GM12891 (cell line): ENCODE measurements around the gene WDR43.

Experiments used
- DNase-seq: peaks from one replicate; pipeline ENCODE4 v3.0.0; 2011; ENCODE audit warnings: low spot score; ENCODE audit not compliant: insufficient read length
- FAIRE-seq: peaks from 2 replicates; lab custom pipeline; 2011; peaks lifted over from hg19 to GRCh38; lab: Jason Lieb, UNC
- PAX5 ChIP-seq: IDR thresholded peaks from 2 replicates; pipeline ENCODE4 v1.6.1; 2011; ENCODE audit warnings: low read length, moderate library complexity, mild to moderate bottlenecking; ENCODE audit not compliant: insufficient read depth, severe bottlenecking
- POLR2A ChIP-seq: IDR thresholded peaks from 2 replicates; pipeline ENCODE4 v1.6.1; 2011; ENCODE audit warnings: low read depth, low read length, control low read depth
- POLR2AphosphoS5 ChIP-seq: IDR thresholded peaks from 2 replicates; pipeline ENCODE4 v1.6.1; 2011; ENCODE audit warnings: low read depth, low read length, control low read depth
- POU2F2 ChIP-seq: IDR thresholded peaks from 2 replicates; pipeline ENCODE4 v1.6.1; 2011; ENCODE audit warnings: low read depth, mild to moderate bottlenecking, control low read depth, low read length, moderate library complexity
- SPI1 ChIP-seq: IDR thresholded peaks from 2 replicates; pipeline ENCODE4 v1.6.1; 2011; ENCODE audit warnings: low read depth, low read length, control low read depth
- TAF1 ChIP-seq: IDR thresholded peaks from 2 replicates; pipeline ENCODE4 v1.6.1; 2011; ENCODE audit warnings: low read depth, low read length, control low read depth

Gene WDR43

DNA sequence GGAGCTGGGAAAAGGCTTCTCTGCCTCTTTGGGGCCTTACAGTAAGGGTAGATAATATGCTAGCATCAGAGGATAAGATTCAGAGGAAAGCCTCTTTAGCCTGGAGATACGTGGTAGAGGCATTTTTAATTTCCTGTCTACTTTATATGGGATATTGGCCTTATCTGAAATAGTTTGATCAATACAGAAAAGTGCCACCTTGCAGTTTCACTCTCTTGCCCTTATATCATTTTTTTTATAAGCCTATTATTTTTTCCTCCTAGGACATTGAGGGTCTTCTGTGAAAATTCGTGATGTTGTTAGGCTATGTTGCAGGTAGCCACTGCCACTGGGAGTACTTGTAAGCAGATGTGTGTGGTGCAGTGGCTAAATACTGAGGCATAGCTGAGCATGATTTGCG, 46.5 kb downstream of the WDR43 start:
- TF ChIP-seq POLR2A (no peak), SPI1 (no peak), POU2F2 (no peak), POLR2AphosphoS5 (no peak), PAX5 (no peak), TAF1 (no peak)
- no peak for DNase-seq
- no peak for FAIRE-seq

DNA sequence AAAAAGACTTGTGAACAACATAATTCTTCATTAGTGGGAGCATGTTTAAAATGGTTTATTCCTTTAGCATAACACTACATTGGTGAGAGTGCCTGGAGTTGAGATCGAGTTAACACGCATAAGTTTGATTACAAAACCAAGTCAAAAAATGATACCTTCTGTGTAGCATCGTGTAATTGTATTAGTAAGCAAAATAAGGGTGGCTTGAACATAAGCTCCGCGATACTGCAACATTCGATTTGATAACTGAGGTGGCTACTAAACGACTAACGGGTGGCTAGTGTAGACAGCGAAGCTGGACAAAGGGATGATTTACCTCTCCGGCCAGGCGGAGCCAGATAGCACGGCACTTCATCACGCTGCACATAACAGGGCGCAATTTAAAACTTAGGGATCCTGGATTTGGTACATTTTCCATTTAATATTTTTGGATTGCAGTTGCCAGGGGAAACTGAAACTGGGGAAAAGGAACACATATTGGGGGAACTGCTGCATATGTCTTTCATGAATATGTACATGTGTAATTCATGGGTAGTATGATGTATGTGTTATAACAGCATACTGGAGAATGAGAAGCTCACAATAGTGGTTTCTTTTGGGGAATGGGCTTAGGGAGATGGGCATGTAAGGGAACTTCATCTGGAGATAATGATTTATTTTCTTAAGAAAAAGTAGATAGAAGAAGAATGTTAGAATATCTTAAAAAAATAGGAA, 50.2 kb downstream of the WDR43 start:
- TF ChIP-seq POLR2AphosphoS5 (no peak), TAF1 (no peak), SPI1 (no peak), PAX5 (no peak), POLR2A (no peak), POU2F2 (no peak)
- DNase-seq: no peak
- peak; percentile 13 for FAIRE-seq

DNA sequence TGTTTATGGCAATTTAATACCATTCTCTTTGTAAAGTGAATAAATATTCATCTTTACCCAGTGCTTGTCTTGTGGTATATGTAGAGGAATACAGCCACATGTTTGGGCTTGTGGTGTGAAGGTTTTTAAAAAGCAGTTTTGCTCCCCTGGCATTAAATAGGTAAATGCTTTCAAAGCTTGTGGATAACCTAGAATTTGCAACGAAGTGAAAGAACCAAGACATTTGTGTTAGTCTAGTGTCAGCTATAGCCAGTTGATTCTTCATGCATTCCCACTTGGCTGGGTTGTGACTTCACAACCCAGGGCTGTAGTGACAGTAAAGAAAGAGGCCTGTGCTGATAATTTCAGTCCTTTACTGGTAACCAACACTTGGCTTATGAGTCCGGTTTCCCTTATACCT, 53.7 kb downstream of the WDR43 start:
- TF ChIP-seq POLR2AphosphoS5 (no peak), POLR2A (no peak; the same call in 1 of the 2 replicates), SPI1 (no peak), POU2F2 (no peak)
- DNase-seq: no peak
- FAIRE-seq: no peak

DNA sequence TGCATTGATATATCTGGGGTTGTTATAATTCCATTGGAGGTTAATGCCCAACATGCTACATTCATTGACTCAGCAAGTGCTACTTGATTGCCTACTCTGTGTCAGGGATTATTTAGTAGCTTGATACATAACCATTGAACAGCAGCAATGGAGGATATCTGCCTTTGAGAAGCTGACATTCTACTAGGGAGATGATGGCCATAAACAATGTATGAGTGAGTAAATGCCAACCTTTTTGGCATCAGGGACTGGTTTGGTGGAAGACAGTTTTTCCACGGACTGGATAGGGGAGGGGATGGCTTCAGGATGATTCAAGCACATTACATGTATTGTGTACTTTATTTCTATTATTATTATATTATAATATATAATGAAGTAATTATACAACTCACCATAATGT, 54.7 kb downstream of the WDR43 start:
- no peak for FAIRE-seq
- TF ChIP-seq POLR2AphosphoS5: peak; percentile 32
- TF ChIP-seq SPI1: no peak
- peak; percentile 11; the same call in 1 of the 2 replicates for TF ChIP-seq POLR2A
- no peak for TF ChIP-seq POU2F2
- no peak for TF ChIP-seq TAF1
- TF ChIP-seq PAX5: no peak
- no peak for DNase-seq

DNA sequence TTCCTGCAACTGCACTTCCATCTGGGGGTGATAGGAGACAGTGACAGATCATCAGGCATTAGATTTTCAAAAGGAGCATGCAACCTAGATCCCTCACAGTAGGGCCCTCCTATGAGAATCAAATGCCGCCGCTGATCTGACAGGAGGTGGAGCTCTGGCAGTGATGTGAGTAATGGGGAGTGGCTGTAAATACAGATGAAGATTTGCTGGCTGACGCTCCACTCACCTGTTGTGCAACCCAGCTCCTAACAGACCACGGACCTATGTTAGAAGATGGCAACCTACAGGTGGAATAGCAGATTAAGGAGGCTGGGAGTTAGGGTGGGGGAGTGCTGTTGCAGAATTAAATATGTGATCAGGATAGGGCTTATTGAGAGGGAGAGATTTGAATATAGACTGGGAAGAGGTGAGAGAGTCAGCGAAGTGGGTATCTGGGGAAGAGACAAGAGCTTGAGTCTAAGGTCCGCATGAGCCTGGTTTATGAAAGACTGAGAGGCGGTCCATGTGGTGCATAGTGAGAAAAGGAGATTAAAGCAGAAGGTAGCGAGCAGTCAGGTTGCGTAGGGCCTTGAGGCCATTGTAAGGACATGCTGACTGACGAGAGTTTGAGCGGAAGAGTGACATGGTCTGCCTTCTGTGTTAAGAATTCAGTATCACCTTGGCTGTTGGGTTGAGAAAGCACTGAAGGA, 55.3 kb downstream of the WDR43 start:
- DNase-seq: no peak
- TF ChIP-seq POU2F2 (no peak), POLR2A (no peak), TAF1 (no peak), POLR2AphosphoS5 (peak; percentile 32; the same call in 1 of the 2 replicates), SPI1 (no peak)
- peak; percentile 23 for FAIRE-seq

DNA sequence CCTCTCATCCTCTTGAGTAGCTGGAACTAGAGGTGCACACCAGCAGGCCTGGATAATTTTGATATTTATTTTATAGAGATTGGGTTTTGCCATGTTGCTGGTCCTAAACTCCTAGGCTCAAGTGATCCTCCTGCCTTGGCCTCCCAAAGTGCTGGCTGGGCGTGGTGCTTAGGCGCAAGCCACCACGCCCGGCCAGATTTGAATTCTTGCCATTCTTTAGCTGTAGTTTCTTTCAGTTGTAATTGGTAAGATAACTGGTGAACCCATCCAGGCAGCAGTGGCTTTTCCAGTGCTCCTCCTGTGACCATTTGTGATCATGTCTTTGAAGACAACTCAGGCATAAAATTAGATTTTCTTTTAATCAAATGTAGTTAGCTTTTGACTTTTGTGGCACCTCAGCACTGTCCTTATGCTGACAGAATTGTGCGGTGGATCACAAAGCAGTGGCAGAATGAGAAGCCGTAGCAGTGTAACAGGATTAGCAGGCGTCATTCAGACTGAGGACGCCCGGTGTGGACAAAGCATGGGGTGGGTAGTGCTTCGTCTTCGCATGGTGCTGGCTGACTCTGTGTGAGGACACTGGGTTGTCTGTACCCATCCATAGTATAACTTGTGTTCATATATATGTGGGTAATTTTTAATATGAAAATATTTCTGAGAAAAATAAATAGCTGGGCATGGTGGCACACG, 56.6 kb downstream of the WDR43 start:
- no peak for DNase-seq
- FAIRE-seq: no peak
- TF ChIP-seq POLR2AphosphoS5 (no peak), TAF1 (no peak), POU2F2 (no peak), SPI1 (no peak), PAX5 (no peak), POLR2A (no peak)

DNA sequence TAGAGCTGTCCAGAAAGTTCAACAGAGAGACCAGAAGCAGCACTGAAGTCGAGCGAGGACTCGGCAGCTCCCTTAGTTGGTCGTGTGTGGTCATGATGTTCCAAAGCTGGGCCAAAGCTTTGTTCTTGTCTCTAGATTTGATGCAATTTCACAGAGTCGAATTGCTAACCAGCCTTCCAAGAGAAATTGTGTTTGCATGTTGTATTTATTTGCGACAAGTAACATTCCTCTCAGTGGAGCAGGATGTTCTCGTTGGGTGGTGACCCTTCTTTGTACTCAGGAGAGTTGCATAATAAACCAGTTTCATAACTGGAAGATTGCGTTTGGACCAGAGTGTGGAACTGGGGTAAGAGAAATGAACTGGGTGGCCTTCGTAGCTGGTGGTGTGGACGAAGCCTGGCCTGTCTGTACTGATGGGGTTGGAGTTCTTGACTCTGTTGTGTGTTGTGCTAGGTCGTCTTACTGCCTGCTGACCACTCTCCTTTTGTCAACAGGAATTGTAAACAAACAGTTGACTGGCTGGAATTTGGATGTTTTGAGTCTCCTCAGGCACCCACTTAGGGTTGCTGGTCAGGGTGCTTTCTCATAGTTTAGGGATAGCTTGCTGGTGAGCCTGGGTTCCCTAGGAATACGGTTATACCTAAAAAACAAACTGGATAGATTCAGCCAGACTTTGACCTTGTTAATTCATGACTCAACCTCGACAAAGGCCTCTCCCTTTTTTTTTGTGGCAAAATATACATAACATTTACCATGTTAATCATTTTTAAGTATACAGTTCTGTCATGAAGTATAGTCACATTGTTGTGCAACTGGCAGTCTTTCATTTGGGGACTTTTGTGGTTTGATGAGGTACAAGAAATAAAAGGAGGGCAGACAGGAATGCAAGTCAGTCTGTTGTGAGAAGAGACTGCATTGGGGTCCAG, 57.7 kb downstream of the WDR43 start:
- no peak for DNase-seq
- no peak for TF ChIP-seq POLR2AphosphoS5
- no peak for TF ChIP-seq POU2F2
- no peak for TF ChIP-seq TAF1
- no peak for TF ChIP-seq PAX5
- no peak for FAIRE-seq

DNA sequence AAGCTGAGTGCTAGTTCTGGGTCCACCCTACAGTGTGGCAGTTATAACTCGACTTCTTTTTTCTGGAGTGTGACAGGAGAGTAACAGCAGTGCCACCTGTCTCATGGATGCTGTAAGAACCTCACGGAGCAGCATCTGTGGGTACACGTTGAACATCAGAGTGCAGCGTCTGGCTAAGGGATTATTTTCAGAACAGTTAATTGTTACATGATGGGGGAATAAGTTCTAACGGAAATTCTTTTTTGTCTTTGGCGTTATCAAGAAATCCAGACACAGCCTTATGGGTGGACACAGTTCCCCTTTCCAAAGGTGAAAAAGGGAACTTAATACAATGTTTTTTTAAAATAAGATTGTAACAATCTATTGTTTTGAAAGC, 58.4 kb downstream of the WDR43 start:
- DNase-seq (no peak), FAIRE-seq (no peak)
- TF ChIP-seq POU2F2 (no peak), SPI1 (no peak), PAX5 (no peak), POLR2A (no peak), TAF1 (no peak), POLR2AphosphoS5 (no peak)

DNA sequence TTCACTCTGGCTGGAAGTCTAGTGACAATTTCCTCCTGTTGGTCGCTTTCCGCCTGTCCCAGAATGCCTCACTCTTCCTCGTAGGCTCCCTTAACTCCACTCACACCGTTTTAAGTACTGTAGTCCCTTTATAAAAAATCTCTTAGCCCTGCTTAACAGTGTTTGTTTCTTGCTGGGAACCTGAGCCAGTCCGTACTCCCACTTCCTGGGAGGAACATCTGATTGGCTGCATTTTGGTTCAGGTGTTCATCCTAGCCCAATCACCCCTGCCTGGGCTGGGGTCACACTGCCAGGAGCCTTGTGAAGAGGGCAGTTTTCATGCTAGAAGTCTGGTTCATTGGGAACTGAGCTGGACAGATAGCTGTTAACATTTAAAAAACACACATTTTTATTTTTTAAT, 61.0 kb downstream of the WDR43 start:
- TF ChIP-seq POU2F2 (no peak), SPI1 (no peak), TAF1 (no peak), POLR2A (no peak), PAX5 (no peak), POLR2AphosphoS5 (no peak)
- FAIRE-seq: no peak
- no peak for DNase-seq
